Activated CD8-positive, alpha-beta T cell treated with anti-CD3 and anti-CD28 coated beads, Interleukin-2, amount 10 ng/mL, durations not matched to agents 7 days and 5 days (primary cell): ENCODE measurements around the gene OR4Q2. TPM values are rescaled to one million over a fixed set of nuclear protein-coding genes. Genes with fewer than 3 reads are reported as not detected.

Source experiments
- total RNA-seq, 2 experiments: library from RNA; stranded (reverse); gene quantifications; one replicate each; pipeline ENCODE4 v1.2.3, GENCODE V29; 2021

The OR4Q2 gene
- total RNA-seq, 2 experiments from 2014 or later, result not detected

Other genes starting within 250 kb of the OR4Q2 start
- not detected for gene OR4M1, start 228.7 kb upstream of the OR4Q2 start, total RNA-seq
- not detected for gene OR4N2, start 198.4 kb upstream of the OR4Q2 start, total RNA-seq
- not detected for gene OR4K2, start 127.0 kb upstream of the OR4Q2 start, total RNA-seq
- gene OR4K5, start 81.6 kb upstream of the OR4Q2 start, total RNA-seq, result not detected
- gene OR4K1, start 71.2 kb upstream of the OR4Q2 start, total RNA-seq, result not detected
- gene OR4K15, start 26.6 kb upstream of the OR4Q2 start, total RNA-seq, result not detected
- not detected for gene OR4K14, start 17.1 kb downstream of the OR4Q2 start, total RNA-seq
- gene OR4K13, start 33.9 kb downstream of the OR4Q2 start, total RNA-seq, result not detected
- not detected for gene OR4L1, start 57.9 kb downstream of the OR4Q2 start, total RNA-seq
- not detected for gene OR4K17, start 108.6 kb downstream of the OR4Q2 start, total RNA-seq
- not detected for gene OR4N5, start 136.7 kb downstream of the OR4Q2 start, total RNA-seq
- not detected for gene OR11G2, start 188.7 kb downstream of the OR4Q2 start, total RNA-seq
- not detected for gene OR11H6, start 221.5 kb downstream of the OR4Q2 start, total RNA-seq
- not detected for gene OR11H7, start 226.8 kb downstream of the OR4Q2 start, total RNA-seq
- not detected for gene OR11H4, start 237.1 kb downstream of the OR4Q2 start, total RNA-seq